ENCODE results near the gene HNRNPLL.

- TF ChIP-seq, protein P1, sequence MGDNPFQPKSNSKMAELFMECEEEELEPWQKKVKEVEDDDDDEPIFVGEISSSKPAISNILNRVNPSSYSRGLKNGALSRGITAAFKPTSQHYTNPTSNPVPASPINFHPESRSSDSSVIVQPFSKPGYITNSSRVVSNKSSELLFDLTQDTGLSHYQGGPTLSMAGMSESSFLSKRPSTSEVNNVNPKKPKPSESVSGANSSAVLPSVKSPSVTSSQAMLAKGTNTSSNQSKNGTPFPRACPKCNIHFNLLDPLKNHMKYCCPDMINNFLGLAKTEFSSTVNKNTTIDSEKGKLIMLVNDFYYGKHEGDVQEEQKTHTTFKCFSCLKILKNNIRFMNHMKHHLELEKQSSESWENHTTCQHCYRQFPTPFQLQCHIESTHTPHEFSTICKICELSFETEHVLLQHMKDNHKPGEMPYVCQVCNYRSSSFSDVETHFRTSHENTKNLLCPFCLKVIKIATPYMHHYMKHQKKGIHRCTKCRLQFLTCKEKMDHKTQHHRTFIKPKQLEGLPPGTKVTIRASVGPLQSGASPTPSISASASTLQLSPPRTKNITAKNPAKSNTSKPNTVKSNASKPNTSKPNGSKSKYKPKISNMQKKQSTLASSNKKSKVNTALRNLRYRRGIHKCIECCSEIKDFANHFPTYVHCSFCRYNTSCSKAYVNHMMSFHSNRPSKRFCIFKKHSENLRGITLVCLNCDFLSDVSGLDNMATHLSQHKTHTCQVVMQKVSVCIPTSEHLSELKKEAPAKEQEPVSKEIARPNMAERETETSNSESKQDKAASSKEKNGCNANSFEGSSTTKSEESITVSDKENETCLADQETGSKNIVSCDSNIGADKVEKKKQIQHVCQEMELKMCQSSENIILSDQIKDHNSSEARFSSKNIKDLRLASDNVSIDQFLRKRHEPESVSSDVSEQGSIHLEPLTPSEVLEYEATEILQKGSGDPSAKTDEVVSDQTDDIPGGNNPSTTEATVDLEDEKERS (tag by site-specific recombination; IDR thresholded peaks at IDR 0.05), result no peak
- TF ChIP-seq CTCF (tag by site-specific recombination; IDR thresholded peaks at IDR 0.05) (no peak), ZNF157 (tag by site-specific recombination; IDR thresholded peaks at IDR 0.05) (no peak), ZNF37A (tag by site-specific recombination; IDR thresholded peaks at IDR 0.05) (no peak), ZNF362 (tag by site-specific recombination; IDR thresholded peaks at IDR 0.05) (no peak), ZNF114 (tag by site-specific recombination; IDR thresholded peaks at IDR 0.05) (no peak), ZNF660 (tag by site-specific recombination; IDR thresholded peaks at IDR 0.05) (peak; percentile 52)
- TF ChIP-seq, protein P2, sequence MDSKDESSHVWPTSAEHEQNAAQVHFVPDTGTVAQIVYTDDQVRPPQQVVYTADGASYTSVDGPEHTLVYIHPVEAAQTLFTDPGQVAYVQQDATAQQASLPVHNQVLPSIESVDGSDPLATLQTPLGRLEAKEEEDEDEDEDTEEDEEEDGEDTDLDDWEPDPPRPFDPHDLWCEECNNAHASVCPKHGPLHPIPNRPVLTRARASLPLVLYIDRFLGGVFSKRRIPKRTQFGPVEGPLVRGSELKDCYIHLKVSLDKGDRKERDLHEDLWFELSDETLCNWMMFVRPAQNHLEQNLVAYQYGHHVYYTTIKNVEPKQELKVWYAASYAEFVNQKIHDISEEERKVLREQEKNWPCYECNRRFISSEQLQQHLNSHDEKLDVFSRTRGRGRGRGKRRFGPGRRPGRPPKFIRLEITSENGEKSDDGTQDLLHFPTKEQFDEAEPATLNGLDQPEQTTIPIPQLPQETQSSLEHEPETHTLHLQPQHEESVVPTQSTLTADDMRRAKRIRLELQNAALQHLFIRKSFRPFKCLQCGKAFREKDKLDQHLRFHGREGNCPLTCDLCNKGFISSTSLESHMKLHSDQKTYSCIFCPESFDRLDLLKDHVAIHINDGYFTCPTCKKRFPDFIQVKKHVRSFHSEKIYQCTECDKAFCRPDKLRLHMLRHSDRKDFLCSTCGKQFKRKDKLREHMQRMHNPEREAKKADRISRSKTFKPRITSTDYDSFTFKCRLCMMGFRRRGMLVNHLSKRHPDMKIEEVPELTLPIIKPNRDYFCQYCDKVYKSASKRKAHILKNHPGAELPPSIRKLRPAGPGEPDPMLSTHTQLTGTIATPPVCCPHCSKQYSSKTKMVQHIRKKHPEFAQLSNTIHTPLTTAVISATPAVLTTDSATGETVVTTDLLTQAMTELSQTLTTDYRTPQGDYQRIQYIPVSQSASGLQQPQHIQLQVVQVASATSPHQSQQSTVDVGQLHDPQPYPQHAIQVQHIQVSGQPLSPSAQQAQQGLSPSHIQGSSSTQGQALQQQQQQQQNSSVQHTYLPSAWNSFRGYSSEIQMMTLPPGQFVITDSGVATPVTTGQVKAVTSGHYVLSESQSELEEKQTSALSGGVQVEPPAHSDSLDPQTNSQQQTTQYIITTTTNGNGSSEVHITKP (tag by site-specific recombination; IDR thresholded peaks at IDR 0.05), result no peak
Measured at GRCh38 chr2:38528008-38528442, 74.7 kb downstream of the HNRNPLL start.

All from HEK293 (cell line).